ENCODE measurements around the gene TEK. TPM values are rescaled to one million over a fixed set of nuclear protein-coding genes. Genes with fewer than 3 reads are reported as not detected.
"Not testable (repeated sequence)": the region's sequence is repeated elsewhere in the genome, so short reads cannot be mapped to it uniquely, and the experiment has no call there.

Gene TEK
- not detected in 2 replicates for total RNA-seq

- peaks cover 1% of the 10 kb centered on the region for H3K27me3 Mint-ChIP-seq (ENCODE audit: low read depth)
- no peaks in the 10 kb centered on the region for H3K36me3 Mint-ChIP-seq (ENCODE audit: low read depth)
- no peak within 1 kb of the TSS for H3K27ac Mint-ChIP-seq
- no peaks in the 10 kb centered on the region for H3K9me3 Mint-ChIP-seq
- H3K4me1 Mint-ChIP-seq (ENCODE audit: low read depth) = no peaks in the 10 kb centered on the region
- intact Hi-C loops (cut with micrococcal nuclease) = no loop called here
- no peak for DNase-seq (ENCODE audit: low spot score)
- H3K4me3 Mint-ChIP-seq (ENCODE audit: low read depth) = no peak within 1 kb of the TSS
These were observed at the start of gene TEK for GRCh38 chr9:27108981-27109541. Gene TEK (plus strand): TSS chr9:27109225. CDS start chr9:27109591, 366 bp downstream.

GRCh38 chr9:27059412-27059811, 49.6 kb upstream of the TEK start:
- no peaks in the 10 kb centered on the region for H3K36me3 Mint-ChIP-seq (ENCODE audit: low read depth)
- H3K27ac Mint-ChIP-seq = no peak overlapping the region
- intact Hi-C loops (cut with micrococcal nuclease) = no loop called here
- H3K4me1 Mint-ChIP-seq (ENCODE audit: low read depth) = no peaks in the 10 kb centered on the region
- no peaks in the 10 kb centered on the region for H3K27me3 Mint-ChIP-seq (ENCODE audit: low read depth)
- no peak for DNase-seq (ENCODE audit: low spot score)
- H3K9me3 Mint-ChIP-seq = no peaks in the 10 kb centered on the region
- H3K4me3 Mint-ChIP-seq (ENCODE audit: low read depth) = no peak overlapping the region

- H3K36me3 Mint-ChIP-seq (ENCODE audit: low read depth) = no peaks in the 10 kb centered on the region
- H3K4me1 Mint-ChIP-seq (ENCODE audit: low read depth) = no peaks in the 10 kb centered on the region
- no peaks in the 10 kb centered on the region for H3K27me3 Mint-ChIP-seq (ENCODE audit: low read depth)
- DNase-seq (ENCODE audit: low spot score) = no peak
- intact Hi-C loops (cut with micrococcal nuclease) = no loop called here
- no peak overlapping the region for H3K4me3 Mint-ChIP-seq (ENCODE audit: low read depth)
- no peak overlapping the region for H3K27ac Mint-ChIP-seq
- no peaks in the 10 kb centered on the region for H3K9me3 Mint-ChIP-seq
These were observed 49.1 kb upstream of the TEK start for GRCh38 chr9:27059907-27060306.

GRCh38 chr9:27065288-27065687, 43.7 kb upstream of the TEK start:
- Mint-ChIP-seq H3K4me3 (ENCODE audit: low read depth) (no peak overlapping the region), H3K27ac (no peak overlapping the region), H3K27me3 (ENCODE audit: low read depth) (no peaks in the 10 kb centered on the region), H3K36me3 (ENCODE audit: low read depth) (no peaks in the 10 kb centered on the region), H3K4me1 (ENCODE audit: low read depth) (no peaks in the 10 kb centered on the region), H3K9me3 (no peaks in the 10 kb centered on the region)
- intact Hi-C loops (cut with micrococcal nuclease) = no loop called here
- no peak for DNase-seq (ENCODE audit: low spot score)

DNA sequence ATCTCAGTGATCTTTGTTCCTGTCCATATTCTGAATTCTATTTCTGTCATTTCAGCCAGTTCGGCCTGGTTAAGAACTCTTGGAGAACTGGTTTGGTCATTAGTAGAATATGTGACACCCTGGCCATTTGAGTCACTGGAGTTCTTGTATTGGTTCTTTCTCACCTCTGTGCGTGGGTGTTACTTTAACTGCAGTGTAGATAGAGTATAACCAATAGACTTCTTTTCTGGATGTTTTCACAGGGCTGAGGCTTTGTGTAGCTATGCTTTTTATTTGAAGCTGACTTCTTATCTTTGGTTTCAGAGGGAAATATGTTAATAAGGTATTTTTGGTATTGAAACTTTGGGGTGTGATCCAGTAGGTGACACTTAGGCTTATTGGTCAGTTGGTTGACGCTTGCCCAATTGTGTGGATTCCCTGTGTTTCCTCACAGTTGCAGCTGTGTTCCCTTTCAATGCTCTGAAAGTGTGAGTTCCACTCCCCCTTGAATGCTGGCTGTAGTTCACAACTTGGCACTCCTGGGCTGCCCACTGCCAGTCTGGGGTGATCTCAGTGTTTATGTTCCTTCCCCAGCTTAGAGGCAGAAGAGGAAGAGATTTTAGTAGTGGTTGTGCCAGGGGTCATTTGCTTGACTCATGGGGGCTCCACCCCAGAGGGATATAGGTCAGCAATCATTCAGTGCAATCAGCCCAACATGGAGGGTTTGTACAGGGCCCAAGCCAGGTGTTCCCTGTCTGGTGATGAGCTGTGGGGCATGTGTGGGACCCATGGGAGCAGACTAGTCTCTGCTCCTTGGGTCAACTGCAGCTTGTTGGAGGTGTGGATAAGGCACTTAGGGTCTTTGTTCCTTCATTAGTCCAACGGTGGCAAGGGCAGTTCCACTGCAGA, 34.9 kb upstream of the TEK start:
- no peaks in the 10 kb centered on the region for H3K4me1 Mint-ChIP-seq (ENCODE audit: low read depth)
- DNase-seq (ENCODE audit: low spot score) = no peak
- no peak overlapping the region for H3K27ac Mint-ChIP-seq

DNA sequence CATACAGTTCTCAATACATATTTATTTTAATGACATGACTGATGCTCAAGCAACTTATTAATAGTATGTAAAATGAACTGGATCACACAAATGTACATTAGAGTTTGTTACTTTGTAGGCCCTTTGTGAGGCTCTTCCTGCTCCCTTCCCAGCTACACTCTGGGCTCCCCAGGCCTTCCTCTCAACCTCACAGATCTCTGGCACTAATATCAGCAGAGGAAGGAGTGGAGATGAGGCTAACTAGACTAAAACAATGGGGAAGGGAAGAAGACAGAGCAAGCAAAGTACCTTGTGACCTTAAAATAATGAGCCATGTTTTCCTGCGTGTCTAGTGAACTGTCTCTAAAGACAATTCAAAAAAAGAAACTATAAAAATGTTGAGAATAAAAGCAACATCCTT, 30.3 kb upstream of the TEK start:
- H3K36me3 Mint-ChIP-seq (ENCODE audit: low read depth) = no peaks in the 10 kb centered on the region
- H3K27me3 Mint-ChIP-seq (ENCODE audit: low read depth) = no peaks in the 10 kb centered on the region
- no peaks in the 10 kb centered on the region for H3K9me3 Mint-ChIP-seq
- intact Hi-C loops (cut with micrococcal nuclease) = no loop called here
- no peak overlapping the region for H3K4me3 Mint-ChIP-seq (ENCODE audit: low read depth)
- no peak for DNase-seq (ENCODE audit: low spot score)
- H3K4me1 Mint-ChIP-seq (ENCODE audit: low read depth) = no peaks in the 10 kb centered on the region
- no peak overlapping the region for H3K27ac Mint-ChIP-seq

More for the DNA sequence above, 34.9 kb upstream of the TEK start:
- intact Hi-C loops (cut with micrococcal nuclease) = no loop called here
- Mint-ChIP-seq H3K4me3 (ENCODE audit: low read depth) (no peak overlapping the region), H3K27me3 (ENCODE audit: low read depth) (no peaks in the 10 kb centered on the region), H3K9me3 (no peaks in the 10 kb centered on the region), H3K36me3 (ENCODE audit: low read depth) (no peaks in the 10 kb centered on the region)

- no peaks in the 10 kb centered on the region for H3K4me1 Mint-ChIP-seq (ENCODE audit: low read depth)
- no peak overlapping the region for H3K4me3 Mint-ChIP-seq (ENCODE audit: low read depth)
- H3K36me3 Mint-ChIP-seq (ENCODE audit: low read depth) = no peaks in the 10 kb centered on the region
- H3K27ac Mint-ChIP-seq = no peak overlapping the region
- intact Hi-C loops (cut with micrococcal nuclease) = no loop called here
- DNase-seq (ENCODE audit: low spot score) = no peak
- no peaks in the 10 kb centered on the region for H3K27me3 Mint-ChIP-seq (ENCODE audit: low read depth)
- H3K9me3 Mint-ChIP-seq = no peaks in the 10 kb centered on the region
These were observed 23.6 kb upstream of the TEK start for GRCh38 chr9:27085456-27085855.

DNA sequence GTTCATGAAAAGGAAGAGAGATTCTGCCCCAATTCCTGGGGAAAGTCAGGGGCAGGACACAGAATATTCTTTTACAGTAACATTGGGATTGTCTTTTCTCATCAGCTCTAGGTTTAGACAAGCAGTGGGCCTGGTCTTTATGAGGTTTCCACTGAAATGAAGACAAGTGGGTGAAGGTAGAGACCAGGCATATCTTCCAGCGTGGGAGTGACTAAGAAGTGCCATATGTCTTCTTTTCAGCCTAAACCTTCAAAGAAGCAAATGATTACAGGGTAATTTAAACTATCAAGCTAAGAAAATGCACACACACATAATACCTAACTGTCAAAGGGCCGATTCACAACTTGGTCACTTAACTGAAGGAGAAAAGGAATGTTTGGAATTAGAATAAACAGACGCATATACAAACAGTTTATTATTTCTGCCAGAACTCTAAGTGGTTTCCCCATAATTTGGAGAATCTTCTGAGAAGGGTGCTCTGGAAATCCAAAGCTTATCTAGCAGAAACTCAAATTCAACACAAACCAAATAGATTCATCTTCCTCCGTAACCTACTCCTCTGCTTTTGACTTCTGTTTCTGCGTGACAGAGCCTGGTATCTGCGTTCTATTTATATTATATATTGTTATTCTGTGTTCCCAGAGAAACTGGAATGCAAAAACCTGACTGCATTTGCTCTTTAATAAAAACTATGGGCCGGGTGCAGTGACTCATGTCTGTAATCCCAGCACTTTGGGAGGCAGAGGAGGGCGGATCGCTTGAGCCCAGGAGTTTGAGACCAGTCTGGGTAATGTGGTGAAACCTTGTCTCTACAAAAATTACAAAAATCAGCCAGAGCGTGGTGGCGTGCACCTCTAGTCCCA, 22.0 kb upstream of the TEK start:
- Mint-ChIP-seq H3K27ac (no peak overlapping the region), H3K27me3 (ENCODE audit: low read depth) (no peaks in the 10 kb centered on the region), H3K4me1 (ENCODE audit: low read depth) (no peaks in the 10 kb centered on the region), H3K9me3 (no peaks in the 10 kb centered on the region), H3K36me3 (ENCODE audit: low read depth) (no peaks in the 10 kb centered on the region), H3K4me3 (ENCODE audit: low read depth) (no peak overlapping the region)
- no peak for DNase-seq (ENCODE audit: low spot score)
- intact Hi-C loops (cut with micrococcal nuclease) = no loop called here

GRCh38 chr9:27088981-27089380, 20.0 kb upstream of the TEK start:
- intact Hi-C loops (cut with micrococcal nuclease) = no loop called here
- no peak overlapping the region for H3K4me3 Mint-ChIP-seq (ENCODE audit: low read depth)
- H3K27ac Mint-ChIP-seq = no peak overlapping the region

GRCh38 chr9:27089706-27090105, 19.3 kb upstream of the TEK start:
- H3K27ac Mint-ChIP-seq = no peak overlapping the region
- H3K36me3 Mint-ChIP-seq (ENCODE audit: low read depth) = no peaks in the 10 kb centered on the region
- H3K4me3 Mint-ChIP-seq (ENCODE audit: low read depth) = no peak overlapping the region
- H3K27me3 Mint-ChIP-seq (ENCODE audit: low read depth) = no peaks in the 10 kb centered on the region
- DNase-seq (ENCODE audit: low spot score) = no peak
- no peaks in the 10 kb centered on the region for H3K4me1 Mint-ChIP-seq (ENCODE audit: low read depth)
- intact Hi-C loops (cut with micrococcal nuclease) = no loop called here
- H3K9me3 Mint-ChIP-seq = no peaks in the 10 kb centered on the region

More at GRCh38 chr9:27088981-27089380, 20.0 kb upstream of the TEK start:
- H3K36me3 Mint-ChIP-seq (ENCODE audit: low read depth) = no peaks in the 10 kb centered on the region
- no peak for DNase-seq (ENCODE audit: low spot score)
- no peaks in the 10 kb centered on the region for H3K27me3 Mint-ChIP-seq (ENCODE audit: low read depth)
- H3K4me1 Mint-ChIP-seq (ENCODE audit: low read depth) = no peaks in the 10 kb centered on the region
- no peaks in the 10 kb centered on the region for H3K9me3 Mint-ChIP-seq

GRCh38 chr9:27090231-27090630, 18.8 kb upstream of the TEK start:
- H3K36me3 Mint-ChIP-seq (ENCODE audit: low read depth) = no peaks in the 10 kb centered on the region
- DNase-seq (ENCODE audit: low spot score) = no peak
- H3K4me1 Mint-ChIP-seq (ENCODE audit: low read depth) = no peaks in the 10 kb centered on the region
- no peaks in the 10 kb centered on the region for H3K27me3 Mint-ChIP-seq (ENCODE audit: low read depth)
- intact Hi-C loops (cut with micrococcal nuclease) = no loop called here
- H3K9me3 Mint-ChIP-seq = no peaks in the 10 kb centered on the region
- no peak overlapping the region for H3K27ac Mint-ChIP-seq
- no peak overlapping the region for H3K4me3 Mint-ChIP-seq (ENCODE audit: low read depth)

DNA sequence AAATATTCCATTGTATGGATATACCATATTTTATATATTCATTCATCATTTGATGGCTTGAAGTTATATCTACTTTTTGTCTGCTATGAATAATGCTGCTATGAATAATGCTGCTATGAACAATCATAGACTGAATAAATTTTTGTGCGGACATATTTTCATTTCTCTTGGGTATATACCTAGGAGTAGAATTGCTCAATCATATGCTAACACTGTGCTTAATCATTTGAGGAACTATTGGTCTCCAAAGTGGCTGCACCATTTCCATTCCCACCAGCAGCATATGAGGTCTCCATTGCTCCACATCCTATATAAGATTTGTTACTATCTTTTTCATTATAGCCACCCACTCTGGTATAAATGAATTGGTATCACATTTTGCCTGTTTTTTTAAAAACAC, 18.3 kb upstream of the TEK start:
- intact Hi-C loops (cut with micrococcal nuclease) = no loop called here
- Mint-ChIP-seq H3K9me3 (no peaks in the 10 kb centered on the region), H3K27ac (no peak overlapping the region), H3K4me3 (ENCODE audit: low read depth) (no peak overlapping the region), H3K27me3 (ENCODE audit: low read depth) (no peaks in the 10 kb centered on the region), H3K4me1 (ENCODE audit: low read depth) (no peaks in the 10 kb centered on the region), H3K36me3 (ENCODE audit: low read depth) (no peaks in the 10 kb centered on the region)
- no peak for DNase-seq (ENCODE audit: low spot score)

DNA sequence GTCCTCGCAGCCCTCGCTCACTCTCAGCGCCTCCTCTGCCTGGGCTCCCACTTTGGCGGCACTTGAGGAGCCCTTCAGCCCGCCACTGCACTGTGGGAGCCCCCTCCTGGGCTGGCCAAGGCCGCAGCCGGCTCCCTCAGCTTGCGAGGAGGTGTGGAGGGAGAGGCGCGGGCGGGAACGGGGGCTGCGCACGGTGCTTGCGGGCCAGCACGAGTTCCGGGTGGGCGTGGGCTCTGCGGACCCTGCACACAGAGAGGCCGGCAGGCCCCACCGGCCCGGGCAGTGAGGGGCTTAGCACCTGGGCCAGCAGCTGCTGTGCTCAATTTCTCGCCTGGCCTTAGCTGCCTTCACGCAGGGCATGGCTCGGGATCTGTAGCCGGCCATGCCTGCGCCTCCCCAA, 16.5 kb upstream of the TEK start:
- H3K27ac Mint-ChIP-seq; H3K27me3 Mint-ChIP-seq (ENCODE audit: low read depth); H3K4me1 Mint-ChIP-seq (ENCODE audit: low read depth); H3K4me3 Mint-ChIP-seq (ENCODE audit: low read depth); intact Hi-C loops (cut with micrococcal nuclease); H3K9me3 Mint-ChIP-seq; DNase-seq (ENCODE audit: low spot score); H3K36me3 Mint-ChIP-seq (ENCODE audit: low read depth): not testable (repeated sequence)

All from activated T-helper 2 cell treated with anti-CD3 and anti-CD28 coated beads, Interferon-gamma antibody, Interleukin-2, Interleukin-4, amounts not matched to agents 10 μg/mL and 5 μg/mL and 100 μg/mL, durations not matched to agents 14 hours and 24 hours and 36 hours (primary cell).